Esophagus muscularis mucosa (tissue), 3 donors: ENCODE results near the gene ANKRD60.

Experiments
- EP300 ChIP-seq: sonication (generic); formaldehyde crosslinking; IDR thresholded peaks from one replicate; pipeline ENCODE4 v1.6.1; 2017; ENCODE audit warnings: antibody characterized with exemption
- TF ChIP-seq, protein P1 (sequence below), 3 experiments: fragments of 200-600 bp in 2 of 3; fragments of 450-650 bp in 1 of 3; sonication (generic) in 2 of 3; IDR thresholded peaks; one replicate each; pipeline ENCODE4 v1.5.1; 2017 to 2019; ENCODE audit warnings: antibody characterized with exemption in 3 of 3, mild to moderate bottlenecking in 2 of 3, moderate library complexity in 1 of 3

DNA sequence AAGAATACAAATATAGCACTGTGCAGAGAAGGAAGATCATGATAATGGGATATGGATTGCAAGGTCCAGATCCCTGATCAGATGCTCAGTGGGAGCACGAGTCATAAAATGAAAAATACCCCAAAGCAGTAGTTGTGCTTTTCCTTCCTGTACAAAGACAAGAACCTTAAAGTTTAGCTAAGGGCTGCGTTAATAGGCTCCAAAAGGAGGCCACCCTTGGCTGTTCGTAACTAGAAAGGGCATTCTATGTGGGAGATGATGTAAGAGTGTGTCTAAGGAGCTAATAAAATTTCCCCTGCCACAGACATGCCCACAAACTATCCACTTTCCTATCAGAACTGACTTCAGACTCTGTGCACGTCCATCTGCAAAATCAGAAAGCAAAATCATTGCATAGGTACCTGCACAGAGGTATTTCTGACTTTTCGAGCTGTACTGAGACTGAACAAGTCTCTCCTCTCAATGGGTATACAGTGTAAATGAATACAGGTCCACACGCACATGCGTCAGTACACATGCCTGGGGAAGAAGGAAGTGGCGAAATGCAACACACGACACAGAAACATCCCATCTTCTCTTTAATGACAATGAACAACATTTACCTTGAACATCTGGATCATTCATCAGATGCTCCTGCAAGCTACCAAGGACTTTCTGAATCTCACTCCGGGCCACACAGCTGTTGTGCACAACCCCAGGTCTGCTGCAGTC, 16.9 kb upstream of the ANKRD60 start:
- TF ChIP-seq, protein P1, sequence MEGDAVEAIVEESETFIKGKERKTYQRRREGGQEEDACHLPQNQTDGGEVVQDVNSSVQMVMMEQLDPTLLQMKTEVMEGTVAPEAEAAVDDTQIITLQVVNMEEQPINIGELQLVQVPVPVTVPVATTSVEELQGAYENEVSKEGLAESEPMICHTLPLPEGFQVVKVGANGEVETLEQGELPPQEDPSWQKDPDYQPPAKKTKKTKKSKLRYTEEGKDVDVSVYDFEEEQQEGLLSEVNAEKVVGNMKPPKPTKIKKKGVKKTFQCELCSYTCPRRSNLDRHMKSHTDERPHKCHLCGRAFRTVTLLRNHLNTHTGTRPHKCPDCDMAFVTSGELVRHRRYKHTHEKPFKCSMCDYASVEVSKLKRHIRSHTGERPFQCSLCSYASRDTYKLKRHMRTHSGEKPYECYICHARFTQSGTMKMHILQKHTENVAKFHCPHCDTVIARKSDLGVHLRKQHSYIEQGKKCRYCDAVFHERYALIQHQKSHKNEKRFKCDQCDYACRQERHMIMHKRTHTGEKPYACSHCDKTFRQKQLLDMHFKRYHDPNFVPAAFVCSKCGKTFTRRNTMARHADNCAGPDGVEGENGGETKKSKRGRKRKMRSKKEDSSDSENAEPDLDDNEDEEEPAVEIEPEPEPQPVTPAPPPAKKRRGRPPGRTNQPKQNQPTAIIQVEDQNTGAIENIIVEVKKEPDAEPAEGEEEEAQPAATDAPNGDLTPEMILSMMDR (IDR thresholded peaks at IDR 0.05) = no peak
- TF ChIP-seq EP300 = no peak
